SK-N-SH (cell line): ENCODE results near the gene WWOX. TPM values are rescaled to one million over a fixed set of nuclear protein-coding genes. Genes with fewer than 3 reads are reported as not detected.

Experiments used
- CTCF ChIA-PET: fragments of 300-600, 350-600 bp; formaldehyde crosslinking; extraction: SDS; loops from one replicate; lab custom pipeline; 2021; lab: Yijun Ruan, JAX
- POLR2A ChIA-PET: fragments of 350-600 bp; sonication (Branson Sonifier 250); formaldehyde crosslinking; extraction: SDS; loops from one replicate; lab custom pipeline; 2020; ENCODE audit warnings: antibody characterized with exemption, inconsistent platforms; lab: Yijun Ruan, JAX
- DNase-seq: peaks from one replicate; pipeline ENCODE4 v3.0.0; 2012
- H2AFZ ChIP-seq: fragments of 200-600 bp; sonication (generic); 2 replicates; pipeline ENCODE4 v1.8.1; 2016; ENCODE audit warnings: antibody characterized with exemption, mild to moderate bottlenecking, low read depth
- H3F3A ChIP-seq: fragments of 200-600 bp; sonication (generic); replicated peaks from 2 replicates; pipeline ENCODE3; 2016; ENCODE audit warnings: antibody characterized with exemption, mild to moderate bottlenecking; ENCODE audit not compliant: insufficient read depth
- H3K27ac ChIP-seq, 2 experiments: fragments of 200-500 bp in 1 of 2; fragments of 200-600 bp in 1 of 2; sonication (Bioruptor generic) in 1 of 2; sonication (generic), shearing (Covaris generic) in 1 of 2; 2 replicates each; pipeline versions ENCODE4 v1.5.1 to v1.6.1; 2014 to 2016; ENCODE audit warnings: low read depth in 2 of 2, inconsistent platforms in 1 of 2, low read length in 1 of 2, mild to moderate bottlenecking in 1 of 2, mixed read lengths in 1 of 2
- H3K27me3 ChIP-seq: fragments of 200-600 bp; sonication (generic), shearing (Covaris generic); 2 replicates; pipeline ENCODE4 v1.6.1; 2016; ENCODE audit warnings: mixed run types; ENCODE audit not compliant: insufficient read depth
- H3K36me3 ChIP-seq, 2 experiments: fragments of 200-500 bp in 1 of 2; fragments of 200-600 bp in 1 of 2; sonication (Bioruptor generic) in 1 of 2; sonication (generic) in 1 of 2; replicated peaks in 1 of 2; 2 replicates each; pipeline versions ENCODE3 to v1.5.1; 2014 to 2016; ENCODE audit warnings: low read length in 1 of 2, mild to moderate bottlenecking in 1 of 2; ENCODE audit not compliant: insufficient read depth in 2 of 2, control insufficient read depth in 1 of 2
- H3K4me1 ChIP-seq, 2 experiments: fragments of 200-500 bp in 1 of 2; fragments of 200-600 bp in 1 of 2; sonication (Bioruptor generic) in 1 of 2; sonication (generic), shearing (Covaris generic) in 1 of 2; 2 replicates each; pipeline versions ENCODE4 v1.5.1 to v1.6.1; 2014 to 2016; ENCODE audit warnings: low read depth in 1 of 2, low read length in 1 of 2, mixed run types in 1 of 2; ENCODE audit not compliant: insufficient read depth in 2 of 2, control insufficient read depth in 1 of 2
- H3K4me2 ChIP-seq: fragments of 200-600 bp; sonication (generic), shearing (Covaris generic); 2 replicates; pipeline ENCODE4 v1.6.1; 2017; ENCODE audit warnings: mixed run types
- H3K4me3 ChIP-seq, 2 experiments: fragments of 200-500 bp in 1 of 2; fragments of 200-600 bp in 1 of 2; sonication (Bioruptor generic) in 1 of 2; sonication (generic), shearing (Covaris generic) in 1 of 2; 2 replicates each; pipeline versions ENCODE4 v1.5.1 to v1.8.1; 2014 to 2016; ENCODE audit warnings: low read depth in 2 of 2, inconsistent platforms in 1 of 2, low read length in 1 of 2, mild to moderate bottlenecking in 1 of 2, mixed read lengths in 1 of 2, moderate library complexity in 1 of 2
- H3K79me2 ChIP-seq: fragments of 200-600 bp; sonication (generic); 2 replicates; pipeline ENCODE4 v1.8.1; 2017; ENCODE audit warnings: mild to moderate bottlenecking; ENCODE audit not compliant: insufficient read depth
- H3K9ac ChIP-seq: fragments of 200-600 bp; sonication (generic); 2 replicates; pipeline ENCODE4 v1.6.1; 2017; ENCODE audit warnings: mixed run types
- H3K9me2 ChIP-seq: fragments of 200-600 bp; sonication (generic); 2 replicates; pipeline ENCODE4 v1.6.1; 2017; ENCODE audit warnings: mixed run types
- H3K9me3 ChIP-seq: fragments of 200-600 bp; sonication (generic); 2 replicates; pipeline ENCODE4 v1.6.1; 2017; ENCODE audit warnings: mixed run types, mild to moderate bottlenecking, moderate library complexity
- H4K20me1 ChIP-seq: fragments of 200-600 bp; sonication (generic); 2 replicates; pipeline ENCODE4 v1.6.1; 2017; ENCODE audit warnings: mild to moderate bottlenecking, mixed run types; ENCODE audit not compliant: insufficient read depth
- CTCF ChIP-seq: fragments of 200-600 bp; sonication (generic); IDR thresholded peaks from 2 replicates; pipeline ENCODE4 v1.6.1; 2017; ENCODE audit warnings: antibody characterized with exemption, mild to moderate bottlenecking, moderate library complexity
- FOXM1 ChIP-seq: IDR thresholded peaks from 2 replicates; pipeline ENCODE4 v1.4.0; 2012; ENCODE audit warnings: low read depth, mild to moderate bottlenecking
- GATA2 ChIP-seq: sonication (generic); formaldehyde crosslinking; IDR thresholded peaks from 2 replicates; pipeline ENCODE4 v1.5.0; 2020; ENCODE audit warnings: mild to moderate bottlenecking, missing genetic modification reagents
- IRF3 ChIP-seq: fragments of 150-350 bp; IDR thresholded peaks from 2 replicates; pipeline ENCODE4 v1.6.1; 2016; ENCODE audit warnings: mild to moderate bottlenecking, low read depth, low read length
- NFIC ChIP-seq: IDR thresholded peaks from 2 replicates; pipeline ENCODE4 v1.4.0; 2012; ENCODE audit warnings: borderline replicate concordance
- REST ChIP-seq: IDR thresholded peaks from 2 replicates; pipeline ENCODE4 v1.6.1; 2012; ENCODE audit warnings: mild to moderate bottlenecking, low read depth, low read length, moderate library complexity
- RXRA ChIP-seq: IDR thresholded peaks from 2 replicates; pipeline ENCODE4 v1.4.0; 2012; ENCODE audit warnings: low read depth, mild to moderate bottlenecking, borderline replicate concordance
- TEAD4 ChIP-seq: IDR thresholded peaks from 2 replicates; pipeline ENCODE4 v1.4.0; 2012; ENCODE audit warnings: mild to moderate bottlenecking, borderline replicate concordance; ENCODE audit not compliant: insufficient read depth
- USF2 ChIP-seq: fragments of 150-350 bp; IDR thresholded peaks from 2 replicates; pipeline ENCODE4 v1.6.1; 2017; ENCODE audit warnings: antibody characterized with exemption, low read length, low read depth, borderline replicate concordance
- ZBTB33 ChIP-seq: IDR thresholded peaks from 2 replicates; pipeline ENCODE4 v1.4.0; 2012; ENCODE audit warnings: low read depth, borderline replicate concordance
- WGBS: methylation state at CpG from one replicate; pipeline ENCODE4 v1.1.6; 2017; ENCODE audit warnings: low lambda C conversion rate; 5-methylcytosine and 5-hydroxymethylcytosine counted together
- polyA plus RNA-seq, 3 experiments: library from polyadenylated mRNA; depleted of rRNA; stranded (reverse); fragments of >200 nt; gene quantifications; 2 replicates each; pipeline ENCODE4 v1.2.3, GENCODE V29; 2012

The WWOX gene
- polyA plus RNA-seq, 1 of the 3 experiments (the other 2 are of a cell fraction) = 10.8 TPM

GRCh38 chr16:79054211-79054984 is 954.9 kb downstream of the WWOX start:
- 61% methylated on average over 13 of the region's 13 CpGs for WGBS
- CTCF ChIA-PET = no interaction called here
- H3K4me3 ChIP-seq = no peak overlapping the region
- no peaks in the 10 kb centered on the region for H3K9me2 ChIP-seq
- H2AFZ ChIP-seq = no peak overlapping the region
- no peaks in the 10 kb centered on the region for H3K4me1 ChIP-seq
- no peaks in the 10 kb centered on the region for H3K36me3 ChIP-seq
- no peaks in the 10 kb centered on the region for H3K79me2 ChIP-seq
- POLR2A ChIA-PET = no interaction called here
- TF ChIP-seq ZBTB33 (no peak), CTCF (no peak), FOXM1 (no peak), USF2 (no peak)
- TF ChIP-seq, all 33 proteins: peak for 0
- H3K9me3 ChIP-seq = no peaks in the 10 kb centered on the region
- H4K20me1 ChIP-seq = no peaks in the 10 kb centered on the region
- no peaks in the 10 kb centered on the region for H3K27me3 ChIP-seq
- no peak overlapping the region for H3K4me2 ChIP-seq
- no peak overlapping the region for H3K9ac ChIP-seq
- H3K27ac ChIP-seq = no peak overlapping the region
- H3F3A ChIP-seq = no peaks in the 10 kb centered on the region
- no peak for DNase-seq

- H4K20me1 ChIP-seq = no peaks in the 10 kb centered on the region
- DNase-seq = no peak
- WGBS = 35% methylated on average over 3 of the region's 3 CpGs
- no peak overlapping the region for H3K4me3 ChIP-seq
- H3K79me2 ChIP-seq = no peaks in the 10 kb centered on the region
- H3K4me2 ChIP-seq = no peak overlapping the region
- no peak overlapping the region for H3K27ac ChIP-seq
- no peak overlapping the region for H2AFZ ChIP-seq
- H3K9me2 ChIP-seq = no peaks in the 10 kb centered on the region
- H3K27me3 ChIP-seq = no peaks in the 10 kb centered on the region
- no peaks in the 10 kb centered on the region for H3K4me1 ChIP-seq
- no peaks in the 10 kb centered on the region for H3K9me3 ChIP-seq
- H3K9ac ChIP-seq = no peak overlapping the region
- H3K36me3 ChIP-seq = no peaks in the 10 kb centered on the region
- H3F3A ChIP-seq = no peaks in the 10 kb centered on the region
- ChIA-PET POLR2A (no interaction called here), CTCF (interaction anchor here (1.1 kb wide), 1 partner anchor 1411 kb away, joined by 3 read pairs; no protein-coding TSS in a partner anchor)
- no peak for TF ChIP-seq REST
- no peak for TF ChIP-seq NFIC
- no peak for TF ChIP-seq RXRA
- TF ChIP-seq IRF3 = no peak
- no peak for TF ChIP-seq TEAD4
- TF ChIP-seq GATA2 (CRISPR knock-in tag) = no peak
- TF ChIP-seq CTCF = no peak
Observed at GRCh38 chr16:79055251-79055970, 956.0 kb downstream of the WWOX start.
